ENCODE measurements around the gene ANKHD1. TPM values are rescaled to one million over a fixed set of nuclear protein-coding genes. Genes with fewer than 3 reads are reported as not detected.

ANKHD1 gene, protein sequence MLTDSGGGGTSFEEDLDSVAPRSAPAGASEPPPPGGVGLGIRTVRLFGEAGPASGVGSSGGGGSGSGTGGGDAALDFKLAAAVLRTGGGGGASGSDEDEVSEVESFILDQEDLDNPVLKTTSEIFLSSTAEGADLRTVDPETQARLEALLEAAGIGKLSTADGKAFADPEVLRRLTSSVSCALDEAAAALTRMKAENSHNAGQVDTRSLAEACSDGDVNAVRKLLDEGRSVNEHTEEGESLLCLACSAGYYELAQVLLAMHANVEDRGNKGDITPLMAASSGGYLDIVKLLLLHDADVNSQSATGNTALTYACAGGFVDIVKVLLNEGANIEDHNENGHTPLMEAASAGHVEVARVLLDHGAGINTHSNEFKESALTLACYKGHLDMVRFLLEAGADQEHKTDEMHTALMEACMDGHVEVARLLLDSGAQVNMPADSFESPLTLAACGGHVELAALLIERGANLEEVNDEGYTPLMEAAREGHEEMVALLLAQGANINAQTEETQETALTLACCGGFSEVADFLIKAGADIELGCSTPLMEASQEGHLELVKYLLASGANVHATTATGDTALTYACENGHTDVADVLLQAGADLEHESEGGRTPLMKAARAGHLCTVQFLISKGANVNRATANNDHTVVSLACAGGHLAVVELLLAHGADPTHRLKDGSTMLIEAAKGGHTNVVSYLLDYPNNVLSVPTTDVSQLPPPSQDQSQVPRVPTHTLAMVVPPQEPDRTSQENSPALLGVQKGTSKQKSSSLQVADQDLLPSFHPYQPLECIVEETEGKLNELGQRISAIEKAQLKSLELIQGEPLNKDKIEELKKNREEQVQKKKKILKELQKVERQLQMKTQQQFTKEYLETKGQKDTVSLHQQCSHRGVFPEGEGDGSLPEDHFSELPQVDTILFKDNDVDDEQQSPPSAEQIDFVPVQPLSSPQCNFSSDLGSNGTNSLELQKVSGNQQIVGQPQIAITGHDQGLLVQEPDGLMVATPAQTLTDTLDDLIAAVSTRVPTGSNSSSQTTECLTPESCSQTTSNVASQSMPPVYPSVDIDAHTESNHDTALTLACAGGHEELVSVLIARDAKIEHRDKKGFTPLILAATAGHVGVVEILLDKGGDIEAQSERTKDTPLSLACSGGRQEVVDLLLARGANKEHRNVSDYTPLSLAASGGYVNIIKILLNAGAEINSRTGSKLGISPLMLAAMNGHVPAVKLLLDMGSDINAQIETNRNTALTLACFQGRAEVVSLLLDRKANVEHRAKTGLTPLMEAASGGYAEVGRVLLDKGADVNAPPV (N-terminal part only)
- total RNA-seq (2021; fragmentation: NEBNext Ultra II Directional; extraction: Animal tissue kit (Norgen Biotek cat#: 25700)) (101 and 108 TPM in 2 replicates), polyA plus RNA-seq (2011; rRNA removed) (52.0 and 69.9 TPM in 2 replicates), polyA minus RNA-seq (2011; rRNA and poly(A)+ RNA removed) (138 and 195 TPM in 2 replicates)
- 70.4 TPM for polyA plus RNA-seq (2011; cell fraction: cytosol; rRNA removed)
- polyA plus RNA-seq (2011; cell fraction: nucleus; rRNA removed) = 106 TPM
- polyA plus RNA-seq (2012, experiment 1 of 2) = 71.4 to 120 TPM (median 86.5 TPM) in 4 replicates
- 11.2 TPM for polyA plus RNA-seq (2012, experiment 2 of 2)
- polyA plus RNA-seq (2013, experiment 1 of 2) = 61.7 TPM
- polyA plus RNA-seq (2013, experiment 2 of 2) = 52.9 TPM
- polyA minus RNA-seq (2011; cell fraction: cytosol; rRNA and poly(A)+ RNA removed) = 61.8 TPM
- 132 TPM for polyA minus RNA-seq (2011; cell fraction: nucleus; rRNA and poly(A)+ RNA removed)
- long read RNA-seq, experiment 1, transcript ANKHD1-205 (11 exons, 2,135 nt) = major isoform, 5 of 38 reads
- long read RNA-seq, experiment 1, partial matches to known transcripts = 25 of 38 reads
- long read RNA-seq, experiment 1, other reads (novel, unspliced or antisense) = 8 of 38 reads
- long read RNA-seq, experiment 2, transcript ANKHD1-205 (11 exons, 2,135 nt) = major isoform, 21 of 54 reads
- long read RNA-seq, experiment 2, partial matches to known transcripts = 17 of 54 reads
- long read RNA-seq, experiment 2, other reads (novel, unspliced or antisense) = 14 of 54 reads

GRCh38 chr5:140401362-140402257 lies at the start of gene ANKHD1:
Gene ANKHD1, plus strand, starts transcription at chr5:140401833. Its CDS starts 135 bp downstream, at chr5:140401968.
- H3K23ac ChIP-seq (ENCODE audit: insufficient read length) = no peak within 1 kb of the TSS
- no peaks in the 10 kb centered on the region for H3K36me3 ChIP-seq (ENCODE audit: control insufficient read depth in 2 of 4, insufficient read depth in 4 of 4, low read length in 3 of 4)
- no peak within 1 kb of the TSS; the same call in 1 of the 2 replicates for H2BK12ac ChIP-seq (ENCODE audit: low read depth, low read length)
- H4K8ac ChIP-seq (ENCODE audit: extremely low read depth, insufficient read depth, low read length) = peak within 1 kb of the TSS; percentile 81
- H2BK15ac ChIP-seq (ENCODE audit: low read length) = peak within 1 kb of the TSS; percentile 49; the same call in 1 of the 2 replicates
- H3K4me2 ChIP-seq (ENCODE audit: insufficient read depth in 1 of 2, low read depth in 2 of 2, low read length in 2 of 2) = peak within 1 kb of the TSS; percentile 79 to 85
- ChIA-PET POLR2A (ENCODE audit: partially characterized antibody) (interaction anchor here (0.7 to 2.9 kb wide), 26 partner anchors 9 to 1107 kb away, joined by 3 to 29 read pairs (median 4); partner anchors contain the start of genes EIF4EBP3, HBEGF, IK and NDUFA2), CTCF (ENCODE audit: partially characterized antibody) (interaction anchor here (0.7 to 2.1 kb wide), 6 partner anchors 25 to 160 kb away, joined by 3 to 7 read pairs (median 3); no protein-coding TSS in a partner anchor)
- H3K4me3 ChIP-seq (ENCODE audit: extremely low read depth in 1 of 4, insufficient read depth in 2 of 4, low read depth in 3 of 4, low read length in 4 of 4) = peak within 1 kb of the TSS; percentile 94 to 100 (median 97)
- DNase-seq (ENCODE audit: low read depth in 1 of 2, low spot score in 2 of 2) = peak; percentile 91 to 99
- H3K14ac ChIP-seq (ENCODE audit: insufficient read length) = no peak within 1 kb of the TSS
- FAIRE-seq = peak; percentile 91
- no peak within 1 kb of the TSS for H2BK120ac ChIP-seq (replicated peaks; ENCODE audit: low read depth, low read length)
- H3K56ac ChIP-seq (replicated peaks; ENCODE audit: insufficient read length, low read depth, low read length) = peak within 1 kb of the TSS; percentile 96
- H3K4me1 ChIP-seq (replicated peaks in 1 of 4; ENCODE audit: control insufficient read depth in 3 of 4, insufficient read depth in 4 of 4, low read length in 3 of 4) = peaks cover 0 to 9% (median 5%) of the 10 kb centered on the region in 4 experiments; a peak in 5 of 7 replicates
- H3K27me3 ChIP-seq (replicated peaks in 1 of 4; ENCODE audit: control insufficient read depth in 3 of 4, extremely low read depth in 1 of 4, insufficient read depth in 3 of 4, low read length in 3 of 4) = no peaks in the 10 kb centered on the region
- peak within 1 kb of the TSS; percentile 98 for H2AFZ ChIP-seq (ENCODE audit: low read length)
- peak within 1 kb of the TSS; percentile 90 for H4K91ac ChIP-seq (replicated peaks; ENCODE audit: insufficient read length, low read length)
- H3K18ac ChIP-seq (ENCODE audit: extremely low read depth, low read length) = peak within 1 kb of the TSS; percentile 94
- no peaks in the 10 kb centered on the region for H3K9me3 ChIP-seq (ENCODE audit: insufficient read depth in 2 of 2, low read depth in 1 of 2, low read length in 1 of 2)
- H3K9ac ChIP-seq (replicated peaks in 1 of 4; ENCODE audit: extremely low read depth in 1 of 4, low read depth in 3 of 4, low read length in 3 of 4) = peak within 1 kb of the TSS; percentile 92 to 98 (median 94)
- H4K5ac ChIP-seq (ENCODE audit: insufficient read length, low read depth, low read length) = peak within 1 kb of the TSS; percentile 98
- peak within 1 kb of the TSS; percentile 59 for H3K4ac ChIP-seq (replicated peaks; ENCODE audit: insufficient read length, low read depth, low read length)
- peaks cover 11 to 18% of the 10 kb centered on the region in 2 experiments for H4K20me1 ChIP-seq (replicated peaks in 1 of 2; ENCODE audit: control insufficient read depth in 1 of 2, insufficient read depth in 2 of 2, low read length in 2 of 2)
- H3K79me2 ChIP-seq (ENCODE audit: control insufficient read depth in 1 of 2, insufficient read depth in 2 of 2, low read length in 2 of 2) = peaks cover 40 to 55% of the 10 kb centered on the region in 2 experiments
- H2BK20ac ChIP-seq (ENCODE audit: low read length) = peak within 1 kb of the TSS; percentile 91; the same call in 1 of the 2 replicates
- peak within 1 kb of the TSS; percentile 97 for H2BK5ac ChIP-seq (ENCODE audit: low read depth, low read length)
- peaks cover 4% of the 10 kb centered on the region for H3K23me2 ChIP-seq (ENCODE audit: low read depth, low read length)
- 2% methylated on average over 58 of the region's 83 CpGs; no CpG with 5 or more reads in 1 of the 2 experiments for WGBS, 2 experiments (ENCODE audit: extremely low coverage in 1 of 2, insufficient coverage in 1 of 2, insufficient read length in 1 of 2, insufficient replicate concordance in 2 of 2, low coverage in 1 of 2, low lambda C conversion rate in 2 of 2, missing lambda C conversion rate in 1 of 2)
- no peaks in the 10 kb centered on the region; the same call in 1 of the 2 replicates for H3K79me1 ChIP-seq (ENCODE audit: low read depth, low read length)
- no peak within 1 kb of the TSS for H2AK5ac ChIP-seq (ENCODE audit: low read depth, low read length)
- H3K27ac ChIP-seq (ENCODE audit: low read depth, low read length) = peak within 1 kb of the TSS; percentile 92
- no peak for TF ChIP-seq BCL11A (IDR thresholded peaks at IDR 0.05; ENCODE audit: low read depth in 2 of 2, low read length in 2 of 2)

All from H1 (cell line).